ENCODE results near the gene CTDSP1.

Gene CTDSP1

DNA sequence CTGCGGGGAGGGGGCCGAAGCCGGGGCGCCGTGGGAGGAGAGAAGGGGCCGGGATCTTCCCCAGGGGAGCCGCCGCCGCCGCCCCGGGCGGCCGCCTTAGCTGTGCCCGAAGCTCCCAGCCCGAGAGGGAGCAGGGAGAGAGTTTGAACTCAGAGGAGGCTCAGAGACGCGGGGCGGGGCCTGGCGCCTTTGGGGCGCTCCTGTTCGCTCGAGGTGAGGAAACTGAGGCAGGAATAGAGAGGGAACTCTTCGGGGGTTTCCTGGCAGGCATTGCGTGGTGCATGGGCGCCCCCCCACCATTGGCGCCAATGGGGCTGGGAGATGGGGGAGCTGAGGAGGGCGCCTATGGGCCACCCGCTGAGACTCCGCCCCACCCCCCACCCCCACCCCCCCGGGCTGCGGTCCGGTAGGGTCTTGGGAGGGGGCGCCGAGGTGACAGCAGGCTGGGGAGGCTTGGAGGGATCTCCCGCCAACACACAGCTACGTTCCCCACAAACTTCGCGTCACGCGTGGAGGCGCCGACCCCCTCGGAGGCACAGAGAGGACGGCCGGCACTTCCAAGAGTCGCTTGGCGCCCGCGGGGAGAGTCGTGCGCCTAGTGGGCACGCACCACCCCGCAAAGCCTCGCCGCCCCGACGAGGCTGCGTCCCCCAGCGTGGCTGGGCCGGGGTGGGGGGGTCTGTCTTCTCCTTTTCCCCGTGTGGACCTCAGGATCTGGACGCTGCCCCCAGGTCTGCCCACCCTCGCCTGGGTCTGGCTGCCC is 680 bp downstream of the CTDSP1 start:
- peak in 1 of 2 donors; percentile 21 for DNase-seq

DNA sequence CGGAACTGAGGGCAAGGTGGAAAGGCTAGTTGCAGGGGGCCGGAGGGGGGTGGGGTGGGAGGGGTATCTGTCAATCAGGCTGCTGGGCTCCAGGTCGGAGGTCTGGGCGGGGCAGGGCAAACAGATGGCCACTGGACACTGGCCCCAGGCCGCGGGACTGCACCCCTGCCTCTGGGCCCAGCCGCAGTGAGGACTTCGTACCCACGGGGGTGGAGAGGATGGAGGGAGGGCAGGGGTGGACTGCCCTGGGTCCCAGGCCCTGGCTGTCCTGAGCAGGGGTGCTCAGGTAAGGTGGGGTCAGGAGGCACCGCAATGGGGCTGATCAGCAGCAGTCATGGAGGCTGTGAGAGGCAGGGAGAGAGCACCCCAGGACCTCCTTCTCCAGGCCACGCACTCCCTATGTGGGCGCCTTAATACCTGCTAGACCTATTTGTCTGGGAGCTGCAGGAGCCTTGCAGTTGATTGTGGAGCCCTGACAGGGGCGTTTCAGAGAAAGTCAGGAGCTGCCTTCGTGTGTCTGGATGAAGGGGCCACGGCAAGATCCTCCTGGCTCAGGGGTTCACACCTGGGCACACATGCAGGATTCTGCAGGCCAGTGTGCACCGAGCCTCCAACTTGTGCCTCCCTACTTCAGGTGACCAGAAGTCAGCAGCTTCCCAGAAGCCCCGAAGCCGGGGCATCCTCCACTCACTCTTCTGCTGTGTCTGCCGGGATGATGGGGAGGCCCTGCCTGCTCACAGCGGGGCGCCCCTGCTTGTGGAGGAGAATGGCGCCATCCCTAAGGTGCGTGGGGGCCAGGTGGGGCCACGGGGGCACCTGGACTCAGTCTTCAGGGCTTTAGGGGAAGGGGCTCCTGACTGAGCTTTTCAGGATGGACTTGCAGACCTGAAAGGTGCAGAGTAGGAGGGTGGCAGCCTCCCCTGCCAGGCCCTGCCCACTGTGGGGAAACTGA is 1.5 kb downstream of the CTDSP1 start:
- DNase-seq = no peak

DNA sequence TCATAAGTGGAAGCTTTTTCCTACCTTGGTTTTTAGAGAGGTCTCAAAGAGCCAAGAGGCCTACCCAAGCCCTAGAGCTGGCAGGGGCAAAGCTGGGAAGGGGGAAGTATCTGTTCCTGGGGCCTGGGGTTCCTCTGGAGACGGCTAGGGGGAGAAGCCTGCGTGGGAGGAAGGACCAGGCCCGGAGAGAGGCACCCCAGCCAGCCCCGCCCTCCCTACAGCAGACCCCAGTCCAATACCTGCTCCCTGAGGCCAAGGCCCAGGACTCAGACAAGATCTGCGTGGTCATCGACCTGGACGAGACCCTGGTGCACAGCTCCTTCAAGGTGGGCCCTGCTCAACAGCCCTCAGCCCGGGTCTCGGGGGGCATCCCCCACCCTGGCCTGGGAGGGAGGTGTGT is 2.2 kb downstream of the CTDSP1 start:
- DNase-seq = no peak

DNA sequence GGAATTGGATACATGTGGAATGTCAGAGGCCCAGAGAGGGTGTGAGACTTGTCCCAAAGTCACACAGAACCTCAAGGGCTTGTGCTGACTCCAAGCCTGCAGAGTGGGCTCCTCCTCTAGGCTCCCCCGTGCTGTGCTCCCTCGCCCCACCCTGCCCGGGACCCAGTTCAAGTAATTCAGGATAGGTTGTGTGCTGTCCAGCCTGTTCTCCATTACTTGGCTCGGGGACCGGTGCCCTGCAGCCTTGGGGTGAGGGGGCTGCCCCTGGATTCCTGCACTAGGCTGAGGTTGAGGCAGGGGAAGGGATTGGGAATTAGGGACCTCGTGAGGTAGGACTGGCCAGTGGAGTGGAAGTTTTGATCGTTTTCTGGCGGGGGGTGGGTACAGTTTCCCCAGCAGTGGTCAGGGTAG is 2.8 kb downstream of the CTDSP1 start:
- no peak for DNase-seq

DNA sequence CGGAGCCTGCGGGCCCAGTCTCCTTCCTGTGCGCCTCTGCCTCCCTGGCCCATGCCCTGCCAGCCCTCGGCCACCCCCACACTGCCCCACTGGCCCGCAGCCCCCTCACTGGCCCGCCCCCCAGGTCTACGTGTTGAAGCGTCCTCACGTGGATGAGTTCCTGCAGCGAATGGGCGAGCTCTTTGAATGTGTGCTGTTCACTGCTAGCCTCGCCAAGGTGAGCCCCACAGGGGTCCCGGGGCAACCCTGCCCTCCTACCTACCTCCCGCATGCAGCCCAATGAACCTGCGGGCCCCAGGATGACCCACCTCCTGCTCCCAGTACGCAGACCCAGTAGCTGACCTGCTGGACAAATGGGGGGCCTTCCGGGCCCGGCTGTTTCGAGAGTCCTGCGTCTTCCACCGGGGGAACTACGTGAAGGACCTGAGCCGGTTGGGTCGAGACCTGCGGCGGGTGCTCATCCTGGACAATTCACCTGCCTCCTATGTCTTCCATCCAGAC is 3.3 kb downstream of the CTDSP1 start:
- no peak for DNase-seq

DNA sequence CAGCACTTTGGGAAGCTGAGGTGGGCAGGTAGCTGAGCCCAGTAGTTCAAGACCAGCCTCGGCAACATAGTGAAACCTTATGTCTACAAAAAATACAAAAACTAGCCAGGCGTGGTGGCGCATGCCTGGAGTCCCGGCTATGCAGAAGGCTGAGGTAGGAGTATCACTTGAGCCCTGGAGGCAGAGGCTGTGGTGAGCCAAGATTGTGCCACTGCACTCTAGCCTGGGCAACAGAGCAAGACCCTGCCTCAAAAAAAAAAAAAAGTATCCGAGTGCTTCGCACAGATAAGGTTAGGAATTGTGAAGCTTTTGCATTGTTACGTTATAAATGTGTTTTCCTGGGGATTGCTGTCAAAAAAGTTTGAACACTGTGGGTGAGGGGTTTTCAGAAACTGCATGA is 4.1 kb downstream of the CTDSP1 start:
- DNase-seq = no peak

DNA sequence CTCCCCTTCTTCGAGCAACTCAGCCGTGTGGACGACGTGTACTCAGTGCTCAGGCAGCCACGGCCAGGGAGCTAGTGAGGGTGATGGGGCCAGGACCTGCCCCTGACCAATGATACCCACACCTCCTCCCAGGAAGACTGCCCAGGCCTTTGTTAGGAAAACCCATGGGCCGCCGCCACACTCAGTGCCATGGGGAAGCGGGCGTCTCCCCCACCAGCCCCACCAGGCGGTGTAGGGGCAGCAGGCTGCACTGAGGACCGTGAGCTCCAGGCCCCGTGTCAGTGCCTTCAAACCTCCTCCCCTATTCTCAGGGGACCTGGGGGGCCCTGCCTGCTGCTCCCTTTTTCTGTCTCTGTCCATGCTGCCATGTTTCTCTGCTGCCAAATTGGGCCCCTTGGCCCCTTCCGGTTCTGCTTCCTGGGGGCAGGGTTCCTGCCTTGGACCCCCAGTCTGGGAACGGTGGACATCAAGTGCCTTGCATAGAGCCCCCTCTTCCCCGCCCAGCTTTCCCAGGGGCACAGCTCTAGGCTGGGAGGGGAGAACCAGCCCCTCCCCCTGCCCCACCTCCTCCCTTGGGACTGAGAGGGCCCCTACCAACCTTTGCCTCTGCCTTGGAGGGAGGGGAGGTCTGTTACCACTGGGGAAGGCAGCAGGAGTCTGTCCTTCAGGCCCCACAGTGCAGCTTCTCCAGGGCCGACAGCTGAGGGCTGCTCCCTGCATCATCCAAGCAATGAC is 4.8 kb downstream of the CTDSP1 start:
- DNase-seq = no peak

DNA sequence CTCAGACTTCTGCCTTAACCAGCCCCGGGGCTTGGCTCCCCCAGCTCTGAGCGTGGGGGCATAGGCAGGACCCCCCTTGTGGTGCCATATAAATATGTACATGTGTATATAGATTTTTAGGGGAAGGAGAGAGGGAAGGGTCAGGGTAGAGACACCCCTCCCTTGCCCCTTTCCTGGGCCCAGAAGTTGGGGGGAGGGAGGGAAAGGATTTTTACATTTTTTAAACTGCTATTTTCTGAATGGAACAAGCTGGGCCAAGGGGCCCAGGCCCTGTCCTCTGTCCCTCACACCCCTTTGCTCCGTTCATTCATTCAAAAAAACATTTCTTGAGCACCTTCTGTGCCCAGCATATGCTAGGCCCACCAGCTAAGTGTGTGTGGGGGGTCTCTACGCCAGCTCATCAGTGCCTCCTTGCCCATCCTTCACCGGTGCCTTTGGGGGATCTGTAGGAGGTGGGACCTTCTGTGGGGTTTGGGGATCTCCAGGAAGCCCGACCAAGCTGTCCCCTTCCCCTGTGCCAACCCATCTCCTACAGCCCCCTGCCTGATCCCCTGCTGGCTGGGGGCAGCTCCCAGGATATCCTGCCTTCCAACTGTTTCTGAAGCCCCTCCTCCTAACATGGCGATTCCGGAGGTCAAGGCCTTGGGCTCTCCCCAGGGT is 5.5 kb downstream of the CTDSP1 start:
- DNase-seq = no peak

DNA sequence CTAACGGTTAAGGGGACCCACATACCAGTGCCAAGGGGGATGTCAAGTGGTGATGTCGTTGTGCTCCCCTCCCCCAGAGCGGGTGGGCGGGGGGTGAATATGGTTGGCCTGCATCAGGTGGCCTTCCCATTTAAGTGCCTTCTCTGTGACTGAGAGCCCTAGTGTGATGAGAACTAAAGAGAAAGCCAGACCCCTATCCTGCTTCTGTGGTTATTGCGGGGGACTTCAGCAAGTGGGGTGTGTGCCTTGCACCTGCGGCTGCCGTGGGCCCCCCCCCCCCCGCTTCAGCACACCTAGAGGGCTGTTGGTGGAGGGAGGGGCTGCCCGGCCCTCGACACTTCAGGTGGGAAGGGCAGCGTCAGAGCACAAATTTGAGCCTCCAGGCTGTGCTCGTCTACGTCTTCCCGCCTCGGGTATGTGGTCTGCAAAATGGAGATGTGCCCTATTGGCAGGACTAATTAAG is 6.1 kb downstream of the CTDSP1 start:
- no peak for DNase-seq

DNA sequence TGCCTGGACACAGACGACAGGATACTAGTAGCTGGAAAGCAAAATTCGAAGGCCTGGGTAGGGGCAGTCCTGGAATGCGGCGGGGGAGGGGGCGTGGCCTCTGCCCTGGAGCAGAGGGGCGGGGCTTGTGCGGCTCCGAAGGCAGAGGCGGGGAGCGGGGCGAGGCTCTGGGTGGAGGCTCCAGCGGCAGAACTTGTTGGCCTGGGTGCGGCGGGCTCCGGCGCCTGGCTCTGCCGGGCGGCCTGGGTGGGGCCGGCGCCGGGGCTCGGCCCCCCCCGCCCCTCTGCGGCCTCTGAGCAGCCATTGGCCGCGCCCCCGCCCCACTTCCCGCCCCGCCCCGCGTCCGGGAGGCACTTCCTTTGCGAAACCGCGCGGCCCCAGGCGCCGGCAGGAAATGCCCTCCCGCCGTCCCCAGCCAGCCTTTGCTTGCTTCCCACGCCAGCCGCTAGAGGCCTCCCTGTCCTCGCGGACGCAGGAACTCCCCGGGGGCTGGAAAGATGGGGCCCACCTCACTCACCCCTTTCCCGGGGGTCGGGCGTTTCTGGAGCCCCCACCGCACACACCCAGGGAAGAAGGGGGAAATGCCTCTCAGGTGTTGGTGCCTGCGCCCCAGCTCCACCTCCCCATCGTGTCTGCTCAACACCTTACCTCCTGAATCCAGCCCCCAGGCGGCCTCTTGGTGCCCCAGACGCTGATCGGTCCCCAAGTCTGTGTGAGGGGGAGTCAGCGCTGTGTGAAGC is 6.7 kb downstream of the CTDSP1 start:
- peak; percentile 94 for DNase-seq

DNA sequence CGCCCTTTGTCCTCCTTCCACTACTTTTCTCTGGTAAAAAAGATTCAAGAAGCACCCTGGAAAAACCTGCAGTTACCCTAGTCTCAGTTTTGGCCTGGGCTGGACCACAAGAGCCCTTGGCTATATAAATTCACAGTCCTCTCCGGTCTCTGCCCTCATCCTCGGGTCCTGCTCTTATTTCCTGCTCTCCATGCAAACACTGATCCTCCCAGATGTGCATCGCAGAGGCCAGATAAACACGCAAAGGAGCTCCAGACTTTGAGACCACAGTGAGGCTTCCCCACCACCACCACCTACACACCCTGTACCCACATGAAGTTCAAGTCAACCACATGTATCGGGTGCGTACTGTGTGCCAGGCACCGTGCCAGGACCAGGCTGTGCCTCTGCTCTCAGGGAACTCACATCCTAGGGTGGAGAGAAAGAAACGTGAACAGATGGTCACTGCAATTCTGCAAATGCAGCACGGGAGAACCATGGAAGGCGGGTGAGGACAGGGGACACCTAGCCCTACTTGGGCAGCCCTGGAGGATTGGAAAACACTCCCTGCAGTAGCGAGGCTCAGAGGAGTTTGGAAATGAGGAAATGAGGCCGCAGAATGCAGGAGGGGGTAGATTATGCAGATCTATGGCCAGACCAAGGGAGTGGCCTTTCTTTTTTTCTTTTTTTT is 7.4 kb downstream of the CTDSP1 start:
- peak; percentile 51 to 57 for DNase-seq

DNA sequence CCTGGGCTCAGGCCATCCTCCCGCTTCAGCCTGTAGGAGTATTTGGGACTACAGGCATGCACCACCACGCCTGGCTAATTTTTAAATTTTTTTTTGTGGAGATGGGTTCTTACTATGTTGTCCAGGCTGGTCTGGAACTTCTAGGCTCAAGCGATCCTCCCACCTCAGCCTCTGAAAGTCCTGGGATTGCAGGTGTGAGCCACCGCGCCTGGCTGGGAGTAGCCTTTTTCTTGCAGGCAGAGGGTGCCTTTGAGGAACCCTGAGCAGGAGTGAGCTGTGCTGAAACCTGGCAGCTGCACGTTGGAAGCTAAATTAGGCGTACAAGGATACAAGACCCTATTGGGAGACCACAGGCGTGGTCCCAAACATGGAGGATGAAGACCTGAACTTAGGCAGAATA is 8.0 kb downstream of the CTDSP1 start:
- no peak for DNase-seq

DNA sequence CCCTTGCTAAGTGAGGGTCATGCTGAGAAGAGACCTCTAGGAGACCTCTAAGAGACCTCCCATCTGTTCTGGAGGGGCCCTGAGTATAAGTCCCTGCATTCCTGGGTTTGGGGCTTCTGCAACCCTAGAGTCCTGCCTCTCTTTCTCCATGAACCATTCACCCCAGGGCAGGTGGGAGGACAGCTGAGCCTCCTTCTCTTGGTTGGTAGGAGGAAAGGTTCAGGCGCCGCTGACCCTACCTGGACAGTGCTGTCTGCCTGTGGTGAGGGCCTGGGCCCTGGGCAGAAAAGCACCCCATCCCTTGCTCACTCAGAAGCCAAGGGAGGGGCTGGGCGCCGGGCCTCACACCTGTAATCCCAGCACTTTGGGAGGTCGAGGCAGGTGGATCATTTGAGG is 18.7 kb downstream of the CTDSP1 start:
- DNase-seq = no peak

DNA sequence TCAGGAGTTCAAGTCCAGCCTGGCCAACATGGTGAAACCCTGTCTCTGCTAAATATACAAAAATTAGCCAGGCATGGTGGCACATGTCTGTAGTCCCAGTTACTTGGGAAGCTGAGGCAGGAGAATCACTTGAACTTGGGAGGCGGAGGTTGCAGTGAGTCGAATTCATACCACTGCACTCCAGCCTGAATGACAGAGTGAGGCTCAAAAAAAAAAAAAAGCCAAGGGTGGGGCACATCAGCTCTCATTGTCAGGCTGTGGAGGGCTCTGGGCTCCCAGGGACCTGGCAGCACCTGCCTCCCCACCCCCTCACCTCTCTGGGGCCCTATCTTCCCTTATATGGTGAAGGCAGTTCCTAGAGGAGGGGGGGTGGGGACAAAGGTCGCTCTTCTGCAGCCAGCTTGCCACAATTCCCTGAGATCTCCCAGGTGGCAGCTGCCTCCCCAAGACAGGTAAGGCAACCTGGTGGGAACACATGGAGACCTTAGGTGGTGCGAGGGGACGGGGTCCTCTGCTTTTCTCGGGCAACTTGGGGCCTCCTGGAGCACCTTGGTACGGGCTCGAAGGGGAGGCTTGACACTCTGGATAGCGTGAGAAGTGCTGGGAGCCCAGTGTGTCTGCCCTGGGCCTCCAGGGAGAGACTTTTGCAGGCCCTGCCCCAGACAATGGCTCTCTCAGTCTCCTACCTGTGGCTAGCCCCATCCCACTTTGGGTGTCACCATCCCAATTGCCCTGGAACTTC is 19.2 kb downstream of the CTDSP1 start, which contains the start of gene VIL1:
VIL1 (plus strand) TSS at position 407 of the 742 bp plus-strand sequence. CDS start 4,656 bp downstream, outside the sequence.
- DNase-seq = no peak

DNA sequence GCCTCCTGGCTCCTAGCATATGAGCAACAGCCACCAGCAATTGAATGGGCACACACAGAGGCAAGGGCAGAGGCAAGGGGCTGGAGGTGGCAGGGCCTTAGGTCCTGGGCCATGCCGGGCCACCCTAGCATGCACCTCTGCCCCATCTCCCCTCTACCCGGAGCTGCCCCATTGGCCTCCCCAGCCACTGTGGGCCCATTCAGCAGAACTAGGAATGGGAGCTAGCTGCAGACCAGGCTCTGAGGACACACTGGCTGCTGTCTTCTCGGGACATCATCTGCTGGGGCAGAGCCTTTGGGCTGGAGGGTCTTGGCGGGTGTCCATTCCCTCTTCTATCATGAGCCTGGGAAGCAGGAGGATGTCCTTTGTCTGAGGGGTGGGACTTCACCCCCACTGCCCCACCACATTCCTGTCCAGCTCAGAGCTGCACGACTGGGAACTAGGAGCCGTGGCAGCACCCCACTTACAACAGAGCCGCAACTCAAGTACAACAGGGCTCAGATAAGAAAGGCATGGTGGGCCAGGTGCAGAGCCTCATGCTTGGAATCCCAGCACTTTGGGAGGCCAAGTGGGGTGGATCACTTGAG is 20.1 kb downstream of the CTDSP1 start:
- DNase-seq = no peak

DNA sequence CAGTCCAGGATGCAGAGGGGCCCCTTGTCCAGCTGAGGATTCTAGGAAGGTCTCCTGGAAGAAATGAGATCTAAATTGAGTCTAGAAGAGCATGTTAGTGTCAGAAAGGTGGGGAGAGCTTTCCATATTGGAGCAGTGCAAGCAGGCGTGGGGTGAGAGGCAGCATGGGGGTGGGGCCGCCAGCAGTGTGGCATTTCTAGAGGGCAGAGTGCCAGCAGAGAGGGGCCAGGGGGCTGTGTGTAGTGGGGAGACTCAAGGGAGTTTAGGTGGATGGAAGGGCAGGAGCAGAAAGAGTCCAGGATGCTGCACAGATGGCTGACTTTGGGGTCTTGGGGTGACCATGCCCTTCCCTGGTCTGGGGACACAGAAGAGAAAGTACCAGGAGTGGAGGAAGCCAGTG is 21.4 kb downstream of the CTDSP1 start:
- no peak for DNase-seq

DNA sequence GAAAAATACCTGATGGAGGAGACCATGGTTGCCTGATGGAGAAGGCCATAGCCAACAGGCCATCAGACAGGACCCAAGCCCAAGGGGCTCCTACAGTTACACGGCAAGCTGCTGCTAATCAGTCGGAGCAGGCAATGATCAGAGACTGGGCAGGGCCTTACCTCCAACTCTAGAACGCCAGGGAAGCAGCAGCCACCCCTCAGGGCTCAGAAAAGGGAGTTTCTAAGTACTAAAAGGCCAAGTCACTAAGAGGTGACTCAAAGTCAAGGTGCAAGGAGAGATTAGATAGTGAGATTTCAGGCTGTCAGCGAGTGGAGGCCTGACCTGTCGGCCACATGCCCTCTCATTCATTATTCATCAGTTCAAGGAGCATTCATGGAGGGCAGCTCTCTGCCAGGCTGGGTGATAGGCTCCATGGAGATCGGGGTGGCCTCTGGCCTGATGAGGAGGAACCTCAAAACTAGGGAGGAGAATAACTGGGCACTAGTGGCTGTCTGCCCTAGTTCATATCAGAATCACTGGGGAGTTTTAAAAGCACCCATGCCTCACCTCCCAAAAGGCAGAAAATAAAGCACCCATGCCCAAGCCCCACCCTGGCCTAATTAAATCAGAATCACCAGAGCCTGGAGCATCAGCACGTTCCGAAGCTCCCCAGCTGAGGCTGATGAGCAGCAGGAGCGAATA is 22.9 kb downstream of the CTDSP1 start:
- DNase-seq = no peak

DNA sequence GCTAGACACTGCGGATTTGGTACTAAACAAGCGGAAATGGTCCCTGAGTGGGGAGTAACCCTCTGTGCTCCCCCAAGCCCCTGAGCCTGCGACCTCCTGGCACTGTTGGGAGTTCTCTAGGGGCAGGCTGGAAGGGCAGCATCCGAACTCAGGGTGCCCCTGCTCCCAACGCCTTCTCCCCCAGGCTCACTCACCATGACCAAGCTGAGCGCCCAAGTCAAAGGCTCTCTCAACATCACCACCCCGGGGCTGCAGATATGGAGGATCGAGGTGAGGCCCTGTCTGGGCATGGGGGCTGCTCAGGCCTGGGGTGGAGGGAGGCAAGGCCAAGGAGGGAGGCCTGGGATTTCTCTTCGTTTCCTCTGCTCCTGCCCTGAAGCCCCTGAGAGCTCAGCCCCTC is 23.9 kb downstream of the CTDSP1 start:
- no peak for DNase-seq

DNA sequence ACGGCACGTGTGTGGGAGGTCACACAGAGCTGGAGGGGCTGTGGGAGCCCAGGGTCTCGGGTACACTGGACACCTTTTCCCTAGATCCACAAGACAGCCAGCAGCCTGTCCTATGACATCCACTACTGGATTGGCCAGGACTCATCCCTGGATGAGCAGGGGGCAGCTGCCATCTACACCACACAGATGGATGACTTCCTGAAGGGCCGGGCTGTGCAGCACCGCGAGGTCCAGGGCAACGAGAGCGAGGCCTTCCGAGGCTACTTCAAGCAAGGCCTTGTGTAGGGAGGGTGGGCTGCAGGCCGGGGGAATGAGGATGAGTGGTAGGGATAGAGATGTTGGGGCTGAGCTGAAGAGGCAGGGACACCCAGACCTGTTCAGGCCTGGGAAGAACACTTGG is 25.9 kb downstream of the CTDSP1 start:
- no peak for DNase-seq

Measured in stimulated activated CD4-positive, alpha-beta T cell treated with anti-CD3 and anti-CD28 coated beads, Interleukin-2, amount 100 ng/mL, for 48 hours (primary cell).